ENCODE data around the gene ALPK3. TPM values are rescaled to one million over a fixed set of nuclear protein-coding genes. Genes with fewer than 3 reads are reported as not detected.

The ALPK3 gene
- total and polyA plus RNA-seq, 10 of the 15 experiments (the other 5 are each of a cell fraction or from before 2014, with no cell fraction given): under 0.01 to 0.05 (median 0.02) TPM; not detected in 6

GRCh38 chr15:84785053-84785452 is 32.1 kb upstream of the ALPK3 start:
- Histone ChIP-seq H3K79me2 (ENCODE audit: control insufficient read depth, insufficient read depth, low read length) (peaks cover 24% of the 10 kb centered on the region), H2AFZ (ENCODE audit: control insufficient read depth, low read depth, low read length) (no peak overlapping the region), H3K27me3 (replicated peaks in 1 of 2; ENCODE audit: control insufficient read depth in 2 of 2, insufficient read depth in 2 of 2, low read length in 1 of 2) (no peaks in the 10 kb centered on the region), H3K27ac (ENCODE audit: control insufficient read depth, insufficient read depth) (no peak overlapping the region), H3K4me1 (ENCODE audit: control insufficient read depth, insufficient read depth, low read length) (peaks cover 19% of the 10 kb centered on the region), H3K9me3 (replicated peaks; ENCODE audit: control insufficient read depth, insufficient read depth, low read length) (no peaks in the 10 kb centered on the region), H3K4me3 (no peak overlapping the region), H4K20me1 (ENCODE audit: control insufficient read depth, insufficient read depth) (peaks cover 3% of the 10 kb centered on the region; the same call in 1 of the 2 replicates), H3K36me3 (ENCODE audit: control insufficient read depth in 2 of 2, insufficient read depth in 2 of 2, low read length in 1 of 2) (peaks cover 39% of the 10 kb centered on the region in 2 experiments), H3K9ac (ENCODE audit: control insufficient read depth, insufficient read depth, low read length) (no peak overlapping the region), H3K4me2 (ENCODE audit: control insufficient read depth, insufficient read depth) (no peak overlapping the region)
- ChIA-PET RAD21 (ENCODE audit: unreplicated experiment) (no interaction called here), CTCF (interaction anchor here (0.6 kb wide), 1 partner anchor 143 kb away, joined by 3 read pairs; no protein-coding TSS in a partner anchor), SMC1A (ENCODE audit: uncharacterized antibody, unreplicated experiment) (interaction anchor here (0.9 kb wide), 1 partner anchor 186 kb away, joined by 3 read pairs; no protein-coding TSS in a partner anchor), POLR2A (no interaction called here)
- 82% methylated on average over 5 of the region's 5 CpGs for WGBS (ENCODE audit: insufficient coverage, insufficient replicate concordance, low lambda C conversion rate, missing lambda C conversion rate)
- BruUV-seq (replicated peaks): no TSS peak
- intact Hi-C loops (cut with micrococcal nuclease; ENCODE audit: unreplicated experiment): no loop called here
- no peak for FAIRE-seq
- no peak for DNase-seq (ENCODE audit: low read depth, low spot score)
- no peak for TF ChIP-seq HDAC2 (IDR thresholded peaks at IDR 0.05)
- no peak for TF ChIP-seq CEBPB (IDR thresholded peaks at IDR 0.05; ENCODE audit: borderline replicate concordance in 1 of 2, low read depth in 2 of 2, low read length in 2 of 2)
- no peak for TF ChIP-seq LARP7 (IDR thresholded peaks at IDR 0.05)
- no peak for TF ChIP-seq POU2F2 (IDR thresholded peaks at IDR 0.05; ENCODE audit: borderline replicate concordance, low read depth, low read length)
- TF ChIP-seq MXI1 (IDR thresholded peaks at IDR 0.05; ENCODE audit: low read depth, low read length): no peak
- TF ChIP-seq, protein P1, sequence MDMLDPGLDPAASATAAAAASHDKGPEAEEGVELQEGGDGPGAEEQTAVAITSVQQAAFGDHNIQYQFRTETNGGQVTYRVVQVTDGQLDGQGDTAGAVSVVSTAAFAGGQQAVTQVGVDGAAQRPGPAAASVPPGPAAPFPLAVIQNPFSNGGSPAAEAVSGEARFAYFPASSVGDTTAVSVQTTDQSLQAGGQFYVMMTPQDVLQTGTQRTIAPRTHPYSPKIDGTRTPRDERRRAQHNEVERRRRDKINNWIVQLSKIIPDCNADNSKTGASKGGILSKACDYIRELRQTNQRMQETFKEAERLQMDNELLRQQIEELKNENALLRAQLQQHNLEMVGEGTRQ (IDR thresholded peaks at IDR 0.05; ENCODE audit: borderline replicate concordance, low read depth, low read length): no peak
- no peak for TF ChIP-seq EZH2 (IDR thresholded peaks at IDR 0.05; ENCODE audit: borderline replicate concordance, control insufficient read depth, low read depth, low read length)
- no peak for TF ChIP-seq TCF12 (IDR thresholded peaks at IDR 0.05; ENCODE audit: low read depth, low read length)
- in situ Hi-C loops (cut with MboI): no loop called here
- ATAC-seq: no peak

All from GM12878 (cell line).